CD1c-positive myeloid dendritic cell (primary cell): ENCODE data around the gene CD247.
A peak's percentile ranks its signal among the peaks of the same experiment; 100 is the strongest.

Experiments
- DNase-seq: peaks from one replicate; pipeline ENCODE4 v3.0.0-alpha.2; 2016; ENCODE audit errors: extremely low spot score

The CD247 gene

DNA sequence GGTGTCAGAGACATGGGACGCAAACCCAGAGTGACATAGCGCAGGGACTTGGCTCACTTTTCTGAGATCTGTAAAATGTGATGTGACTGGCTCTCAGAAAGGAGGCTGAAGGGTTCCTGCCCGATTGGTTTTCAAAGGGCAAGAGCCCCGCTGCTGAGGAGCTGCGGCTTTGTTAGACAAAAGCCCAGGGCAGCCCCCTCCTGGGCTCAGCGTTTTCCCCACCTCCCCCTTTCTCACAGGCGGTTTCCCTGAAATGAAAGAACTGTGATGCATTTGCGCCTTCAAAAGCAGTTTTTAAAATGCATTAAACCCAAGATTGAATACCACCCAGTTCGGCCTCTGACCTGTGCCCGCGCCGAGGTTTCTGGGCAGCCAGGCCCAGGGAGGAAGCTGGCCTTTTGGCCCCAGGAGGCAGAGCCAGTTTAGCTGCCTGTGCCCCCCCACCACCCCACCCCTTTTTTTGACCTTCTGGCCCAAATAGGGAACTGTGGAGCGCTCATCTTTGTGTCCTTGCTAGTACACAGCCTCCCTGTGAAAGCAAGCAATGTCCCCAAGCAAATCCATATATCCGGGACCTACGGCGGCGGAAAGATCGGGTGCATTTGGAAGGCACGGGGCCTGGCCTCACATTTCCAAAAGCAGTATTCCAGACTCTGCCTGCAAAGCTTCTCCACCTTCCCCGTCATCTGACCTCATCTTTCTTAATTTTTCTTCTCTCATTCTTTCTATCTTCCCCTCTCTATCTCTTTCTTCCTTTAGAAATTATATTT lies 28.6 kb downstream of the CD247 start:
- DNase-seq: peak; percentile 6

GRCh38 chr1:167488786-167489185 lies 29.5 kb downstream of the CD247 start:
- DNase-seq: no peak

DNA sequence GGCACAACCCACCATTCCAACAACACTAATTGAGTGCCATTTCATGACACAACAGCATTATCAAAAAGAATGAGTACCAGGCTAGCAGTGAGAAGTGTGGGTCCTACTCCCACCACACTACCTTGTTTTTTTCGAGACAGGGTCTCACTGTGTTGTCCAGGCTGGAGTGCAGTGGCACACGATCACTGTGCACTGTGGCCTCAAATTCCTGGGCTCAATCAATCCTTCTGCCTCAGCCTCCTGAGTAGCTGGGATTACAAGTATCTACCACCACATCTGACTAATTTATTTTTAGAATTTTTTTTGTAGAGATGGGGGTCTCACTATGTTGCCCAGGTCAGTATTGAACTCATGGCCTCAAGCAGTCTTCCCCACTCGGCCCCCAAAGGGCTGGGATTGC lies 30.7 kb downstream of the CD247 start:
- DNase-seq: no peak

DNA sequence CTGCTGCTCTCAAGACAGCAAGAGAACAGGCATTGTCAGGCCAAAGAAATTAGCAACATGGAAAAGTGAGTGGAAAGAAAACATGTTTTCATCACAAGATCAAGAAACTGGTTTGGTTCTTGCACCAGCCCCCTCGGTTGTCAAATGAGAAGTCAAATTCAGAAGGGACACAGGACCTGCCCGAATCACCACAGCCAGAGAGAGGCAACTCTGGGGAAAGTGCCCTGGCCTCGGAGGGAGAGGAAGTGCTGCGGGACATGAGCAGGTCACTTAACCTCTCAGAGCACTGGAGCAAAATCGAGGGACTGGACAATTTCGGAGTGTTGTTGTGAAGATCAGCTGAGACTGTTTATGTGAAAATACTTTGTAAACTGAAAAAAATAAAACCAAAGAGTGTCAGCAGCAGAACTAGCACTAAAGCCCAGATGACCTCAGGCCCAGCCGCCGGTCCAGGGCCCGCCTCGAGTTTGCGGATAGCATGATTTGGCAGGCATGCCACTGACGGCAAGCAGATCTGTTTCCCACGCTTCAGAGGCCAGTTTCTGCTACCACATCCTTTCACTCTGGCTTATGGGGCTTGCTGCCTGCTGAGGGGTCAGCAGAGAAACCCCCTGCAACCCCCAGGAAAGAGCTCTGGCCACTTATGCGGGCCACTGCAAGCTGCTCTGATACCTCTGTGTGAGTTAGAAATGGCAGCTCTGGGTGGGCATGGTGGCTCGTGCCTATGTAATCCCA lies 32.1 kb downstream of the CD247 start:
- no peak for DNase-seq

GRCh38 chr1:167484726-167485502 lies 33.4 kb downstream of the CD247 start:
- no peak for DNase-seq

DNA sequence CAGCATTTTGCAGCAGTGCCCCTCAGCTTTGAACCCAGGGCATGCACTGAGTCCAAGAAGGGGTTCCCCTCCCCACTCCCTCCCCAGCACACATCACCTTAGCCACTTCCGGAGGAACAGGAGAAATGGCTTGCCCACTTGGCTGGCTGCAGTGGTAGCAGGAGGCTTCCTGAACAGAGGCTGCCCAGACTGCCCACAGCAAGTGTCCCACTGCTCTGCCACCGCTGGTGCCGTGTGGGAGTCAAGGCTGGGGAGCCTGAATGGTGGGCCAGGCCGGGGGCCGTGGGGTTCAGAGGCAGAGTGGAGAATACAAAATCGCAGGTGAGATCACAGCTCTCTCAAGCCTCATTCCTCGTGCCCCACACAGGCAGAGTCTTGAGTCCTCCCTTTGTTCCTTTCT lies 34.5 kb downstream of the CD247 start:
- no peak for DNase-seq

GRCh38 chr1:167482184-167482583 lies 36.1 kb downstream of the CD247 start:
- no peak for DNase-seq

DNA sequence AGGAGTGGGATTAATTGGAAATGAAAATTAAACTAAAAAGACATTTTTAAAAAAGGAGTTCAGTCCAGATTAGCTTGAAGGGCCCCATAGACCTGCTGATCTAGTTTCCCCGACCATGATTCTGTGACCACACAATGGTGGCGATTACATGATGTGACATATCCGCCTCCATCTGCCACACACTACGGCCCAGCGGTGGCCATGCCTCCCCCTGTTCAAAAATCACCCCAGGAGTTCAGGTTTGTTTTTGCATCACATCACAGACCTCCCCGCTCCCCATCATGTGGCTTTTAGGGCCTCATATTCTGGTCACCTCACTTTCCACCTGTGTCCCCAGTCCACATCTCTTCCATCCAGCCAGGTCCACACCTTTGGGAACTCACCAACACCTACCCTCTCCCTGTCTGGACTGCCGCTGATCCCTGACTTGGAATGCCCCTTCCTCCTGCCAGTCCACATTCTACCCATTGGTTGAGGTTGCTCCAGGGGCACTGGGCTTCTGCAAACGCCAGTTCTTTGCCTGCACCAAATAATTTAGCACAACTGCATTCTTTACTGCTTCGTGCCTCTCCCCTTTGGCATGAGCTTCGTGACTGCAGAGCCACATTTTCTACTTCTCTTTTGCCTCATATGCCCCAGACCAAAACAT lies 38.9 kb downstream of the CD247 start:
- no peak for DNase-seq

DNA sequence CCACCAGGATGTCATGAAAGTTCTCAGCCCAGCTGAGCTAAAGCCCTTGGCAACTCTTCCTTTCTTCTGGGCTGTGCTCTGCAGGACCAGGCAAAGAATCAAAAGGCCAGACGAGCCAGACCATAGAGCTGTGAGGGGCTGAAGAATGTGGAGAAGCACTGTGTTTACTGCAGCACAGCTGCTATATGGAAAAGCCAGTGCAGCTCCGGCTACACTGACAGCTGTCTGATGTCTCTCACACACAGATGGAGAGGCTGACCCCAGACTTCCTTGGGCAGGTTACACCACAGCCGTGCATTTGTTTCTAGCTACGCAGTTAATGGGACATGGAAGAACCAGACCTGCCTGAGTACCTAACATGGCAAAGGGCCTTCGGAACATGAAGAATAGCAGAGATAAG lies 40.3 kb downstream of the CD247 start:
- no peak for DNase-seq

DNA sequence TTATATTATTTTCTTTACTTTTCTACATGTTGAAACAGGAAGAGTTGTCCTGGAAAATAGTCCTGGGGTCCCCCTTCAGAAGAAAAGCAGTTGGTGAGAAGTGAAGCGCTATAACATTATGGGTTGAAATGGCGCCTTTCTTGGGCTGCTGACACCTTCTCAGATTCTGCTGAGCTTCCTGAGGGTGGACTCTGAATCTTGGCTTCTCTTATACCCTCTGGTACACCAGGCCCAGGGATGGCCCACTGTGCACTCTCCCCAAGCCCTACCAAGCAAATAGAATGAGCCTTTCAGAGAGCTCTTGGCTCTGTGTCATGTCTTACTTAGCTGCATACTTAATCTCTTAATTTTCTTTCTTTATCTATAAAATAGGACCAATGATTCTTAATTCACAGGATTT lies 42.3 kb downstream of the CD247 start:
- no peak for DNase-seq

- DNase-seq: no peak
Measured at GRCh38 chr1:167474191-167474641, 44.1 kb downstream of the CD247 start.

DNA sequence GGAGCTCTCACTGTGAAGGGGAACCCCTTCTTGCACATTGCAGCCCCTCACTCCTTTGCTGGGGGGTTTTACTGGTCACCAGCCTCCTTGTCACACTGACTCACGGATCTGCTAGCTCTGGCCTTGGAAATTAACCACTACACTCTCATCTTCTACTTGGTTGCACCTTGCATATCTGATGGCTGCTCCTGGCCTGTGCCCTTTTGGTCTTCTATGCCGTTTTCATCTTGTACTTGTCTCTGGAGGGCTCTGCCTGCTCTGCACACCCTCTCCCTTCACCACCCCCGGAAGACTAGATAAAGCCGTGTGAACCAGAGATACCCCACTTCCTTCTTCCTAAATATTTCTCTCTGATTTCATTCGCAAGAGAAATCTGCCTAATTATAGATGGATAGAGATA lies 44.6 kb downstream of the CD247 start:
- DNase-seq: no peak

GRCh38 chr1:167472752-167473521 lies 45.4 kb downstream of the CD247 start:
- no peak for DNase-seq

- DNase-seq: no peak
Measured at GRCh38 chr1:167471568-167471967, 46.8 kb downstream of the CD247 start.

DNA sequence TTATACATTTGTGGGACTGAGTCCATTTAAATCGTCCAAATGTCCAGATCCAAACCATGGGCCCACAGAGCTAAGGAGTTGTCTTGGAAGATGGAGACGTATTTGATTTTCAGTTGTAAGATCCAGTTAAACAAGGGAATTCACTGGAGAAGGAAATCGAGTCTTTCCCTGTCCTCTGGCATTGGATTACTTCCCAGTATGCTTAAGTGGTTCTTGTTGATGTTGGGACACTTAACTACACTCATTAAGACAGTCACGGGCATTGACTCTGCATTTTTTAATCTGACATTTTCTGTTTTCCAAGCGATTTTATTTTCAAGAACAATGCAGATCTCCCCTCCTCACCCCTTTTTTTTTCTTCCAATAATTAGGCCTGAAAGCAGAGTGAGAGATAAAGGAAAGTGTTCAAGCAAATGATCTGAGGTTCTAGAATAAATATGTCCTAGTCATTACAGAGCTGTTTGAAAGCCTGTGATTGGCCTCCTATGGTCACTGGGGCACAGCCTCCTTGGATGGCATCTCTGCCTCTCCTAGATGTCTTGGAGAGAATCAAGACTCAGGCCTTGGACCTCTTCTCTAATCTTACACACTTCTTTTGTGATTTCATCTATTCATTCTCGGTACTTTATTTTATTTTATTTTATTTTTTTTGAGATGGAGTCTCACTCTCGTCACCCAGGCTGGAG lies 48.9 kb downstream of the CD247 start:
- no peak for DNase-seq

- DNase-seq: no peak
Measured at GRCh38 chr1:167467752-167468151, 50.6 kb downstream of the CD247 start.

GRCh38 chr1:167467126-167467710 lies 51.1 kb downstream of the CD247 start:
- DNase-seq: no peak

GRCh38 chr1:167465743-167466142 lies 52.6 kb downstream of the CD247 start:
- DNase-seq: no peak

- DNase-seq: no peak
Measured at GRCh38 chr1:167465018-167465417, 53.3 kb downstream of the CD247 start.

GRCh38 chr1:167463875-167464575 lies 54.3 kb downstream of the CD247 start:
- DNase-seq: no peak
